Smooth muscle cell (in vitro differentiated cells): Measurements from ENCODE around the gene INPP1. TPM values are rescaled to one million over a fixed set of nuclear protein-coding genes. Genes with fewer than 3 reads are reported as not detected.

Experiments used
- DNase-seq: peaks from one replicate; lab custom pipeline; 2025; ENCODE audit not compliant: unreplicated experiment; lab: John Stamatoyannopoulos, UW
- H2AFZ ChIP-seq: fragments of 200-600 bp; sonication (generic); 2 replicates; pipeline ENCODE4 v1.6.0; 2016; ENCODE audit warnings: antibody characterized with exemption, low read depth, mild to moderate bottlenecking
- H3F3A ChIP-seq: fragments of 200-600 bp; sonication (generic); 2 replicates; pipeline ENCODE4 v1.6.0; 2017; ENCODE audit warnings: antibody characterized with exemption, low read depth
- H3K27ac ChIP-seq: fragments of 200-600 bp; sonication (generic); 2 replicates; pipeline ENCODE4 v1.5.1; 2016; ENCODE audit warnings: low read depth, mild to moderate bottlenecking
- H3K27me3 ChIP-seq: fragments of 200-600 bp; sonication (generic); 2 replicates; pipeline ENCODE4 v1.6.1; 2016; ENCODE audit warnings: low read depth, mild to moderate bottlenecking
- H3K36me3 ChIP-seq: fragments of 200-600 bp; sonication (generic); 2 replicates; pipeline ENCODE4 v1.5.1; 2016; ENCODE audit warnings: low read depth
- H3K4me1 ChIP-seq: fragments of 200-600 bp; sonication (generic); 2 replicates; pipeline ENCODE4 v1.5.1; 2016; ENCODE audit warnings: low read depth
- H3K4me2 ChIP-seq: fragments of 200-600 bp; sonication (generic); 2 replicates; pipeline ENCODE4 v1.6.0; 2016; ENCODE audit warnings: mild to moderate bottlenecking
- H3K4me3 ChIP-seq: fragments of 200-600 bp; sonication (generic); 2 replicates; pipeline ENCODE4 v1.5.1; 2016; ENCODE audit warnings: mild to moderate bottlenecking
- H3K79me2 ChIP-seq: fragments of 200-600 bp; sonication (generic); 2 replicates; pipeline ENCODE4 v1.6.0; 2016; ENCODE audit warnings: low read depth, mild to moderate bottlenecking
- H3K9ac ChIP-seq: fragments of 200-600 bp; sonication (generic); 2 replicates; pipeline ENCODE4 v1.6.0; 2016; ENCODE audit warnings: low read depth
- H3K9me3 ChIP-seq: fragments of 200-600 bp; sonication (generic); replicated peaks from 2 replicates; pipeline ENCODE4 v1.5.1; 2016; ENCODE audit warnings: low read depth
- H4K20me1 ChIP-seq: fragments of 200-600 bp; sonication (generic); 2 replicates; pipeline ENCODE4 v1.6.0; 2016; ENCODE audit warnings: low read depth
- CTCF ChIP-seq: fragments of 200-600 bp; sonication (generic); IDR thresholded peaks from 2 replicates; pipeline ENCODE4 v1.5.1; 2017; ENCODE audit warnings: borderline replicate concordance, mild to moderate bottlenecking, antibody characterized with exemption; ENCODE audit not compliant: insufficient read depth, poor library complexity, severe bottlenecking
- WGBS: methylation state at CpG from one replicate; pipeline ENCODE4 v1.1.7; 2016; ENCODE audit warnings: low lambda C conversion rate; 5-methylcytosine and 5-hydroxymethylcytosine counted together
- polyA plus RNA-seq: library from polyadenylated mRNA; unstranded; fragments of >200 nt; fragmentation: Nextera tagmentation; extraction: Ambion mirVana; gene quantifications from 2 replicates; pipeline ENCODE4 v1.2.1, GENCODE V29; 2016
- total RNA-seq: library from RNA; depleted of rRNA; stranded (reverse); fragments of >200 nt; gene quantifications from 2 replicates; pipeline ENCODE4 v1.2.3, GENCODE V29; 2014

INPP1 gene
- total and polyA plus RNA-seq, 2 experiments from 2014 or later: 4.5 to 14.3 TPM

DNA sequence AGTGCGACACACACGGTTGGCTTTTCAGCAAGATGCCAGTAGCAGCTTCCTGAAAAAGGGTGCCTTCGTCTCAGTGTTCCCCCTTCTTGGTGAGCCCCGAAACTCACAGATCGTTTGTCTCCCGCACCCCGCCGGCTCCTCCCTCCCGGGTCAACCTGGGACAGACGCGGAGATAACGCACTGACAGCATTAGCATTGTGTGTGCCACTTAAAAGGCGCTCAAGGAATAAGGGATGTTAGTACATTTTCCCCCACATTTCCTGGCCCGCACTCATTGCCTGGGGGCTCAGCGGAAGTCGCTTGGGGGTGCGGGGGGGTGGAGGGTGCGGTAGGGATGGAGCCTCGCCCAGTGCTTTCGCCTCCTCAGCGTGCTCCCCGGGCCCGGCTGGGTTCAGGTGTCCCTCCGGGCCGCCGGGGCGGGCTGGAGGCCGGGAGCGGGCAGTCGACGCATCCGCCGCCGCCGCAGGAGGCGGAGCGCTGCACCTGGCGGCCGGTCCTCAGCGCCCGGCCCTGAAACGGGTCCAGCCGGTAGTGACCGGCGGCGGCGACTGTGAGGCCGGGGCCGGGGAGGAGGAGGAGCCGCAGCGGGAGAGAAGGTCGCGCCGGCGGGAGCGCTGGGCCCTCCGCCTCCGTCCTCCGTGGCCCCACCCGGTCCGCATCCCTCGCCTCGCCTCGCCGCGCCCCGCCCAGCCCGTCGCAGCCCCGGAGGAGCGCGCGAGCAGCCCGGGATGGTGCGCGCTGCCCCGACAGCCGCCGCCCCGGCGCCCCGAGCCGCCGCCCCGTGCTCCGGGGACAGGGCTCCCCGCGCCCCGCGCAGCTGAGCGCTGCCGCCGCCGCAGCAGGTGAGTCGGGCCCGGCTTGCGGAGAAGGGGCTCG lies 64.5 kb downstream of the INPP1 start, which contains the start of gene MFSD6:
TSS of gene MFSD6 (plus strand) at position 694 of the 876 bp plus-strand sequence. CDS start 27,675 bp downstream, outside the sequence.
- no peaks in the 10 kb centered on the region for H3K79me2 ChIP-seq
- no peaks in the 10 kb centered on the region for H4K20me1 ChIP-seq
- H3K9ac ChIP-seq: no peak within 1 kb of the TSS
- H3K27ac ChIP-seq: no peak within 1 kb of the TSS
- WGBS: 2% methylated on average over 44 of the region's 98 CpGs
- peak within 1 kb of the TSS; percentile 95 for H2AFZ ChIP-seq
- no peaks in the 10 kb centered on the region for H3F3A ChIP-seq
- no peaks in the 10 kb centered on the region for H3K9me3 ChIP-seq
- TF ChIP-seq CTCF: no peak
- H3K4me1 ChIP-seq: peaks cover 4% of the 10 kb centered on the region
- DNase-seq: no peak
- peak within 1 kb of the TSS; percentile 73 for H3K4me3 ChIP-seq
- no peaks in the 10 kb centered on the region for H3K36me3 ChIP-seq
- H3K4me2 ChIP-seq: peak within 1 kb of the TSS; percentile 96
- peaks cover 66% of the 10 kb centered on the region for H3K27me3 ChIP-seq

DNA sequence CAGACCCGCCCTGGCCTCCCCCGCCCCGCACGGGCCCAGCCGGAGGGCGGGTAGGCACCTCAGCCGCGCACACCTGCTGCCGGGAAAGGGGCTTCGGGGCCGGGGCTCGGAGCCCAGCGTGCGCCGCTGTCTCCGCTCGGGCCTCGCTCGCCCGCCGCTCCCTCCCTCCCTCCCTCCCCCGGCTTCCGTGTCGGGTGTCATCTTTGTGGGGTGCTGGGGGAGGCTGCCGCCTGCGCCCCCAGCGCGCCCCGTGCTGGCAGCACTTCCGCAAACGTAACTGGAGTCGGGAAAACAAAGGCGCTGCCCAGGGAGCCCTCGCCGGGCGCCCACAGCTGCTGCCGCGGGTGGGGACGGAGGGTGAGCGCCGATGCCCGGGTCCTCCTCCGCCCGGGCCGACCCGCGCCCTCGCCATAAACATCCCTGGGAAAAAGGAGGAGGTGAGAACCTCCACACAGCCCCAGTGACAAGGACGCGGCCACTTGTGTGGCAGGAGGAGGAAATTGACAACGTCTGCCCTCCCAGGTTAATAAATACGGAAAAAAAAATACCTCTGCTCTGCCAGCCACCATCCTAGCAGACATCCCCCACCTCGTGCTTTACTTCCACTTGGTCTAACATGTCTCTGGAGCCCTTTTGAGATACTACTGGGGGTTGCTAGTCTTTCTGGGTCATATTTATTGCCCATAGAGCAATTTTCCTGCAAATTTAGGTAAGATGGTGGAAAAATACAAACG lies 65.3 kb downstream of the INPP1 start:
- Histone ChIP-seq H3K4me3 (peak overlapping the region; percentile 73), H4K20me1 (no peaks in the 10 kb centered on the region), H3K27me3 (peaks cover 66% of the 10 kb centered on the region), H2AFZ (peak overlapping the region; percentile 95), H3K4me2 (peak overlapping the region; percentile 96), H3F3A (no peaks in the 10 kb centered on the region), H3K9me3 (no peaks in the 10 kb centered on the region), H3K27ac (no peak overlapping the region), H3K4me1 (peaks cover 4% of the 10 kb centered on the region), H3K79me2 (no peaks in the 10 kb centered on the region), H3K36me3 (no peaks in the 10 kb centered on the region), H3K9ac (no peak overlapping the region)
- TF ChIP-seq CTCF: no peak
- DNase-seq: no peak
- WGBS: 1% methylated on average over 17 of the region's 54 CpGs

GRCh38 chr2:190409616-190410015 lies 66.2 kb downstream of the INPP1 start:
- Histone ChIP-seq H3K4me2 (peak overlapping the region; percentile 96), H4K20me1 (no peaks in the 10 kb centered on the region), H3K36me3 (no peaks in the 10 kb centered on the region), H3K27ac (no peak overlapping the region), H3K4me3 (no peak overlapping the region), H3K27me3 (peaks cover 57% of the 10 kb centered on the region), H3F3A (no peaks in the 10 kb centered on the region), H2AFZ (no peak overlapping the region), H3K79me2 (no peaks in the 10 kb centered on the region), H3K9ac (no peak overlapping the region), H3K9me3 (no peaks in the 10 kb centered on the region), H3K4me1 (peaks cover 4% of the 10 kb centered on the region)
- DNase-seq: no peak
- TF ChIP-seq CTCF: no peak
- 65% methylated on average over 2 of the region's 2 CpGs for WGBS
